ENCODE data around the gene BOK. TPM values are rescaled to one million over a fixed set of nuclear protein-coding genes. Genes with fewer than 3 reads are reported as not detected.

BOK gene
- total and polyA plus RNA-seq, 2 of the 13 experiments (the other 11 are each of a cell fraction or from before 2014, with no cell fraction given): 35.5 to 39.2 TPM

GRCh38 chr2:241561832-241562231, 3.3 kb downstream of the BOK start (continued):
- TF ChIP-seq SMAD1 (CRISPR knock-in tag; IDR thresholded peaks at IDR 0.05; ENCODE audit: borderline replicate concordance, low read depth) (no peak), ZNF768 (CRISPR knock-in tag; IDR thresholded peaks at IDR 0.05) (no peak)

- Histone ChIP-seq H3K36me3 (replicated peaks in 1 of 2; ENCODE audit: control insufficient read depth in 1 of 2, insufficient read depth in 2 of 2, low read length in 2 of 2) (peaks cover 13 to 17% of the 10 kb centered on the region in 2 experiments; a peak in 4 of 5 replicates), H3K27ac (ENCODE audit: extremely low read length, insufficient read depth, low read length) (no peak overlapping the region), H4K20me1 (ENCODE audit: insufficient read depth, low read length) (peaks cover 13% of the 10 kb centered on the region; the same call in 1 of the 2 replicates), H3K4me3 (replicated peaks in 1 of 3; ENCODE audit: insufficient read depth in 1 of 3, low read depth in 2 of 3, low read length in 3 of 3) (no peak overlapping the region), H3K79me2 (ENCODE audit: insufficient read depth, low read length) (peaks cover 18% of the 10 kb centered on the region), H3K4me1 (ENCODE audit: insufficient read depth, low read length) (peaks cover 42% of the 10 kb centered on the region), H3K9ac (ENCODE audit: insufficient read depth, low read depth, low read length) (no peak overlapping the region), H3K9me3 (ENCODE audit: low read length) (no peaks in the 10 kb centered on the region), H3K4me2 (ENCODE audit: low read depth, low read length) (no peak overlapping the region), H2AFZ (ENCODE audit: low read length) (no peak overlapping the region), H3K27me3 (ENCODE audit: control insufficient read depth in 1 of 2, insufficient read depth in 2 of 2, low read length in 2 of 2) (no peaks in the 10 kb centered on the region; a peak in 1 of 5 replicates)
- 0 out of 2 replicates have a peak, but pooled peaks have one; percentile 7 for TF ChIP-seq ZNF687 (CRISPR knock-in tag; IDR thresholded peaks at IDR 0.05)
- peak; percentile 26; the same call in 1 of the 2 replicates for TF ChIP-seq ARID4A (CRISPR knock-in tag; IDR thresholded peaks at IDR 0.05; ENCODE audit: borderline replicate concordance)
- peak; percentile 86 for TF ChIP-seq HNRNPL (IDR thresholded peaks at IDR 0.05; ENCODE audit: low read depth, low read length)
- no peak for TF ChIP-seq ZNF329 (CRISPR knock-in tag; IDR thresholded peaks at IDR 0.05; ENCODE audit: low read depth)
- TF ChIP-seq RBFOX2 (IDR thresholded peaks at IDR 0.05; ENCODE audit: low read depth, low read length): 0 out of 2 replicates have a peak, but pooled peaks have one; percentile 6
- ATAC-seq (no peak), DNase-seq (ENCODE audit: low spot score) (no peak), FAIRE-seq (no peak)
- in situ Hi-C loops (cut with HindIII; ENCODE audit: extremely low pct_ligation_motif_present, low pct_unique_long_range_greater_than_20kb) (no loop called here), intact Hi-C loops (cut with micrococcal nuclease; ENCODE audit: unreplicated experiment) (no loop called here)
- BruUV-seq (replicated peaks): no TSS peak
- POLR2A ChIA-PET: interaction anchor here (0.5 to 1.7 kb wide), 3 partner anchors 33 to 131 kb away, joined by 3 to 4 read pairs (median 3); no protein-coding TSS in a partner anchor
- CTCF ChIA-PET (ENCODE audit: low intra/inter-chr PET ratio, low total read pairs): no interaction called here
- 95% methylated on average over 12 of the region's 23 CpGs for WGBS (ENCODE audit: low lambda C conversion rate)
Measured at GRCh38 chr2:241562269-241562891, 3.8 kb downstream of the BOK start.
